CD4-positive, alpha-beta memory T cell (primary cell): Measurements from ENCODE around the gene TBC1D20. TPM values are rescaled to one million over a fixed set of nuclear protein-coding genes. Genes with fewer than 3 reads are reported as not detected.
"Not testable (repeated sequence)": the region's sequence is repeated elsewhere in the genome, so short reads cannot be mapped to it uniquely, and the experiment has no call there.

Source experiments
- CTCF ChIA-PET: fragments of 350-600 bp; sonication (Branson Sonifier 250); formaldehyde crosslinking; loops from one replicate; lab custom pipeline; 2021; ENCODE audit warnings: inconsistent platforms; ENCODE audit not compliant: partially characterized antibody; lab: Charles Lee
- POLR2A ChIA-PET: fragments of 350-600 bp; sonication (Branson Sonifier 250); formaldehyde crosslinking; loops from one replicate; lab custom pipeline; 2021; ENCODE audit not compliant: partially characterized antibody; lab: Charles Lee
- DNase-seq, 5 donors: peaks; one replicate each; pipeline versions ENCODE4 v3.0.0 to v3.0.0-alpha.2; 2020 to 2022; ENCODE audit warnings: mixed read lengths in 1 of 5
- H3K27ac ChIP-seq: one replicate; pipeline ENCODE4 v1.7.0; 2013; ENCODE audit warnings: low read depth, low read length
- H3K27me3 ChIP-seq: 2 replicates; pipeline ENCODE4 v1.7.0; 2013; ENCODE audit warnings: mild to moderate bottlenecking, low read length, moderate library complexity; ENCODE audit not compliant: insufficient read depth
- H3K36me3 ChIP-seq: 2 replicates; pipeline ENCODE4 v1.7.0; 2013; ENCODE audit warnings: mild to moderate bottlenecking, low read length, moderate library complexity; ENCODE audit not compliant: insufficient read depth
- H3K4me1 ChIP-seq: 2 replicates; pipeline ENCODE4 v1.7.0; 2013; ENCODE audit warnings: mild to moderate bottlenecking, low read length, moderate library complexity; ENCODE audit not compliant: insufficient read depth
- H3K4me3 ChIP-seq, 2 donors: one replicate each; pipeline ENCODE4 v1.7.0; 2013; ENCODE audit warnings: low read length in 2 of 2, mild to moderate bottlenecking in 1 of 2
- H3K9me3 ChIP-seq, 2 donors: one replicate each; pipeline ENCODE4 v1.7.0; 2013; ENCODE audit warnings: low read length in 2 of 2, control low read depth in 1 of 2; ENCODE audit not compliant: control insufficient read depth in 1 of 2
- H3K27ac Mint-ChIP-seq, 7 donors: one replicate each; pipeline ENCODE4 v1.8.0; 2020 to 2021; ENCODE audit warnings: mixed read lengths in 7 of 7, mild to moderate bottlenecking in 6 of 7, inconsistent platforms in 3 of 7, moderate library complexity in 3 of 7
- H3K27me3 Mint-ChIP-seq, 2 donors: one replicate each; pipeline ENCODE4 v1.8.0; 2020 to 2021; ENCODE audit warnings: mixed read lengths in 2 of 2
- H3K36me3 Mint-ChIP-seq, 2 donors: one replicate each; pipeline ENCODE4 v1.8.0; 2020 to 2021; ENCODE audit warnings: mixed read lengths in 2 of 2, inconsistent platforms in 1 of 2, mild to moderate bottlenecking in 1 of 2
- H3K4me1 Mint-ChIP-seq, 4 donors: one replicate each; pipeline ENCODE4 v1.8.0; 2020 to 2021; ENCODE audit warnings: mixed read lengths in 4 of 4, mild to moderate bottlenecking in 1 of 4
- H3K4me3 Mint-ChIP-seq, 8 donors: one replicate each; pipeline ENCODE4 v1.8.0; 2020 to 2021; ENCODE audit warnings: mixed read lengths in 8 of 8, mild to moderate bottlenecking in 7 of 8, moderate library complexity in 6 of 8, inconsistent platforms in 3 of 8
- H3K9me3 Mint-ChIP-seq, 8 donors: one replicate each; pipeline ENCODE4 v1.8.0; 2020 to 2021; ENCODE audit warnings: mixed read lengths in 8 of 8, mild to moderate bottlenecking in 5 of 8, inconsistent platforms in 3 of 8, moderate library complexity in 1 of 8
- intact Hi-C: fragments of 100-400 bp; cut with micrococcal nuclease; formaldehyde crosslinking; loops from one replicate; pipeline ENCODE4 v1.15.1; 2023
- polyA plus RNA-seq, 2 donors: library from polyadenylated mRNA; unstranded; fragments of 300-500 nt; fragmentation: Illumina TruSeq; gene quantifications; one replicate each; pipeline ENCODE4 v1.2.3, GENCODE V29; 2021
- total RNA-seq, 2 experiments: library from RNA; stranded (reverse); gene quantifications; one replicate each; pipeline ENCODE4 v1.2.3, GENCODE V29; 2021

The TBC1D20 gene
- total and polyA plus RNA-seq, 4 experiments from 2014 or later = 19.3 to 42.9 (median 32.5) TPM

DNA sequence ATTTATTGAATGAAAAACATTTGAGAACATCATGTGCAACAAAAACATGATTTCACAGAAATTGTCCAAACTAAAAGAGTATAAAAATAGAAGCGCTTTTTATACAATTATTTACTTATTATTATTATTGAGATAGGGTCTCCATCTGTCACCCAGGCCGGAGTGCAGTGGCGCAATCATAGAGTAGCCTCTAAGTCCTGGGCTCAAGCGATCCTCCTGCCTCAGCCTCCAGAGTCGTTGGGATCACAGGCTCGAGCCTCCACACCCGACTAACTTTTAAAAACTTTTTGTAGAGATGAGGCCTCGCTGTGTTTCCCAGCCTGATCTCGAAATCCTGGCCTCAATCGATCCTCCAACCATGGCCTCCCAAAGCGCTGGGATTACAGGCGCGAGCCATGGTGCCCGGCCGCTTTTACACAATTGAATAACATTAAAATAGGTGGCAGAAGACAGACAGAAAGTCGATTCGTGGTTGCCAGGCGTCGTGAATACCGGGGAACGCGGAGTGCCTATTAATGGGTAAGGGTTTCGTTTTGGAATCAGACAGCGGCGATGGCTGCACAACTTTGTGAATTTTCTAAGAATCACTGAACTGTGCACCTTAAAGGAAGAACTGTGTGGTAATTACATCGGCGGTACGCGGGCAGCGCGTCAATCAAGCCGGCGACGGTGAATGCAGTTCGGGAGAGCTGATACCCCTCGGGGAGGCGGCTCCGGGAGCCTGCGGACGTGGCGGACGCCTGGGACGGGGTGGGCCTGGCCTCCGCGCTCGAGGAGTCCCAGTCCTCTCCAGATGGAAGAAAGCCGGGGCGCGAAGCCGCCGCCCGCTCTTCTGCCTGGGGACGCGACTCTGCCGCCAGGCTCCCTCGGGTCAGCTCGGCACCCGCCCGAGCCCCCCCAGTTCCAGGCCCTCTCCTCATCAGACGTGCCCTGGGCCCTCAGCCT lies 807 bp downstream of the TBC1D20 start:
- intact Hi-C loops = loop anchor here (1.0 to 2.0 kb wide), 7 partner anchors 18 to 115 kb away; partner anchors contain the start of genes CSNK2A1, NRSN2 and RBCK1

GRCh38 chr20:460707-461106 lies 1.6 kb downstream of the TBC1D20 start:
- no peaks in the 10 kb centered on the region for H3K9me3 ChIP-seq
- H3K4me1 ChIP-seq = peaks cover 37% of the 10 kb centered on the region
- H3K27me3 Mint-ChIP-seq = no peaks in the 10 kb centered on the region
- H3K9me3 Mint-ChIP-seq = peaks cover 0 to 3% (median 0%) of the 10 kb centered on the region in 8 donors
- ChIA-PET CTCF (interaction anchor here (1.6 kb wide), 1 partner anchor 18 kb away, joined by 5 read pairs; no protein-coding TSS in a partner anchor), POLR2A (interaction anchor here (3.1 kb wide), 1 partner anchor 22 kb away, joined by 23 read pairs; no protein-coding TSS in a partner anchor)
- DNase-seq = no peak
- H3K4me3 ChIP-seq = no peak overlapping the region
- H3K4me1 Mint-ChIP-seq = peaks cover 30 to 56% (median 47%) of the 10 kb centered on the region in 4 donors
- no peaks in the 10 kb centered on the region for H3K36me3 ChIP-seq
- H3K27ac Mint-ChIP-seq = peak overlapping the region in 6 of 7 donors; percentile 30 to 86 (median 76)
- peak overlapping the region; percentile 52 to 98 (median 82) for H3K4me3 Mint-ChIP-seq
- peaks cover 4 to 11% of the 10 kb centered on the region in 2 donors for H3K36me3 Mint-ChIP-seq
- no peak overlapping the region for H3K27ac ChIP-seq
- intact Hi-C loops = no loop called here
- no peaks in the 10 kb centered on the region for H3K27me3 ChIP-seq

More for the DNA sequence above, 807 bp downstream of the TBC1D20 start:
- ChIA-PET CTCF (interaction anchor here (1.6 to 2.2 kb wide), 2 partner anchors 15 to 18 kb away, joined by 5 to 13 read pairs; no protein-coding TSS in a partner anchor), POLR2A (interaction anchor here (0.8 to 3.1 kb wide), 13 partner anchors 17 to 165 kb away, joined by 3 to 23 read pairs (median 5); partner anchors contain the start of genes CSNK2A1, RBCK1, SOX12 and TRIB3)
- Mint-ChIP-seq H3K9me3 (peaks cover 0 to 3% (median 0%) of the 10 kb centered on the region in 8 donors), H3K27me3 (no peaks in the 10 kb centered on the region), H3K4me1 (peaks cover 30 to 52% (median 43%) of the 10 kb centered on the region in 4 donors), H3K36me3 (peaks cover 4 to 11% of the 10 kb centered on the region in 2 donors), H3K4me3 (peak overlapping the region; percentile 97 to 99 (median 98)), H3K27ac (peak overlapping the region; percentile 91 to 98 (median 97))
- Histone ChIP-seq H3K36me3 (no peaks in the 10 kb centered on the region), H3K27ac (peak overlapping the region; percentile 84), H3K4me1 (peaks cover 37% of the 10 kb centered on the region), H3K9me3 (no peaks in the 10 kb centered on the region), H3K27me3 (no peaks in the 10 kb centered on the region), H3K4me3 (peak overlapping the region; percentile 70 to 76)
- DNase-seq = peak; percentile 53 to 71 (median 61)

GRCh38 chr20:460180-460579 lies 2.2 kb downstream of the TBC1D20 start:
- intact Hi-C loops = no loop called here

GRCh38 chr20:458776-459175 lies 3.6 kb downstream of the TBC1D20 start:
- H3K36me3 Mint-ChIP-seq = peaks cover 4 to 11% of the 10 kb centered on the region in 2 donors
- no peak for DNase-seq
- H3K4me3 Mint-ChIP-seq = no peak overlapping the region
- CTCF ChIA-PET = interaction anchor here (1.3 kb wide), 1 partner anchor 104 kb away, joined by 3 read pairs; no protein-coding TSS in a partner anchor
- H3K4me1 Mint-ChIP-seq = peaks cover 33 to 60% (median 48%) of the 10 kb centered on the region in 4 donors
- Histone ChIP-seq H3K27ac (no peak overlapping the region), H3K27me3 (no peaks in the 10 kb centered on the region), H3K4me1 (peaks cover 37% of the 10 kb centered on the region), H3K4me3 (no peak overlapping the region), H3K36me3 (no peaks in the 10 kb centered on the region), H3K9me3 (no peaks in the 10 kb centered on the region)
- POLR2A ChIA-PET = interaction anchor here (1.1 kb wide), 1 partner anchor 49 kb away, joined by 3 read pairs; no protein-coding TSS in a partner anchor
- no peak overlapping the region for H3K27ac Mint-ChIP-seq
- no peaks in the 10 kb centered on the region for H3K27me3 Mint-ChIP-seq
- H3K9me3 Mint-ChIP-seq = peaks cover 0 to 3% (median 0%) of the 10 kb centered on the region in 8 donors
- intact Hi-C loops = no loop called here

More at GRCh38 chr20:460180-460579, 2.2 kb downstream of the TBC1D20 start:
- Histone ChIP-seq H3K27me3 (no peaks in the 10 kb centered on the region), H3K9me3 (no peaks in the 10 kb centered on the region), H3K4me1 (peaks cover 37% of the 10 kb centered on the region), H3K27ac (no peak overlapping the region), H3K4me3 (no peak overlapping the region), H3K36me3 (no peaks in the 10 kb centered on the region)
- peaks cover 30 to 56% (median 47%) of the 10 kb centered on the region in 4 donors for H3K4me1 Mint-ChIP-seq
- H3K27me3 Mint-ChIP-seq = no peaks in the 10 kb centered on the region
- ChIA-PET CTCF (interaction anchor here (1.6 kb wide), 1 partner anchor 19 kb away, joined by 5 read pairs; no protein-coding TSS in a partner anchor), POLR2A (interaction anchor here (1.1 to 3.1 kb wide), 2 partner anchors 22 to 51 kb away, joined by 3 to 23 read pairs; no protein-coding TSS in a partner anchor)
- peaks cover 4 to 11% of the 10 kb centered on the region in 2 donors for H3K36me3 Mint-ChIP-seq
- no peak for DNase-seq
- peak overlapping the region; percentile 52 to 98 (median 77) for H3K4me3 Mint-ChIP-seq
- peak overlapping the region in 5 of 7 donors; percentile 30 to 86 (median 83) for H3K27ac Mint-ChIP-seq
- peaks cover 0 to 3% (median 0%) of the 10 kb centered on the region in 8 donors for H3K9me3 Mint-ChIP-seq

- Histone ChIP-seq H3K4me3 (no peak overlapping the region), H3K27me3 (no peaks in the 10 kb centered on the region), H3K4me1 (peaks cover 24% of the 10 kb centered on the region), H3K27ac (no peak overlapping the region), H3K9me3 (no peaks in the 10 kb centered on the region), H3K36me3 (no peaks in the 10 kb centered on the region)
- Mint-ChIP-seq H3K36me3 (peaks cover 4 to 9% of the 10 kb centered on the region in 2 donors), H3K27me3 (no peaks in the 10 kb centered on the region), H3K27ac (no peak overlapping the region), H3K4me1 (peaks cover 21 to 50% (median 29%) of the 10 kb centered on the region in 4 donors), H3K9me3 (no peaks in the 10 kb centered on the region), H3K4me3 (no peak overlapping the region)
- CTCF ChIA-PET = interaction anchor here (1.0 kb wide), 1 partner anchor 53 kb away, joined by 3 read pairs; no protein-coding TSS in a partner anchor
- DNase-seq = no peak
- intact Hi-C loops = no loop called here
- POLR2A ChIA-PET = no interaction called here
Measured at GRCh38 chr20:454951-455350, 7.4 kb downstream of the TBC1D20 start.

DNA sequence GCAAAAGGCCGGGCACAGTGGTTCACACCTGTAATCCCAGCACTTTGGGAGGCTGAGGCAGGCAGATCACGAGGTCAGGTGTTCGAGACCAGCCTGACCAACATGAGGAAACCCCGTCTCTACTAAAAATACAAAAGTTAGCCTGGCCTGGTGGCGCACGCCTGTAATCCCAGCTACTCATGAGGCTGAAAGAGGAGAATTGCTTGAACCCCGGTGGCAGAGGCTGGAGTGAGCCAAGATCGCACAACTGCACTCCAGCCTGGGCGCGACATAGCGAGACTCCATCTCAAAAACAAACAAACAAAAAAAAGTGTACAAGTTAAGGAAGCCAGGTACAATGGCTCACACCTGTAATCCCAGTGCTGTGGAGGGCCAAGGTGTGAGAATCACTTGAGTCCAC lies 10.3 kb downstream of the TBC1D20 start:
- H3K9me3 Mint-ChIP-seq, H3K27ac Mint-ChIP-seq, H3K27me3 ChIP-seq, H3K36me3 ChIP-seq, CTCF ChIA-PET, H3K4me3 Mint-ChIP-seq, H3K4me3 ChIP-seq, DNase-seq, H3K9me3 ChIP-seq, H3K27ac ChIP-seq, intact Hi-C loops, POLR2A ChIA-PET, H3K27me3 Mint-ChIP-seq: not testable (repeated sequence)
- Mint-ChIP-seq H3K4me1 (peaks cover 13 to 30% (median 18%) of the 10 kb centered on the region in 4 donors), H3K36me3 (peaks cover 0 to 15% of the 10 kb centered on the region in 2 donors)
- H3K4me1 ChIP-seq = peaks cover 11% of the 10 kb centered on the region
